Type B pancreatic cell (in vitro differentiated cells): Measurements from ENCODE around the gene MYO3B. TPM values are rescaled to one million over a fixed set of nuclear protein-coding genes. Genes with fewer than 3 reads are reported as not detected.

Experiments used
- DNase-seq: peaks from one replicate; pipeline ENCODE4 v3.0.0; 2021; ENCODE audit warnings: mixed read lengths; ENCODE audit not compliant: unreplicated experiment; ENCODE audit errors: extremely low spot score
- H3K27ac Mint-ChIP-seq: 2 replicates; pipeline ENCODE4 v1.8.0; 2021; ENCODE audit warnings: mild to moderate bottlenecking, mixed read lengths
- H3K27me3 Mint-ChIP-seq: 2 replicates; pipeline ENCODE4 v1.8.0; 2021; ENCODE audit warnings: mixed read lengths
- H3K36me3 Mint-ChIP-seq: 2 replicates; pipeline ENCODE4 v1.8.0; 2021; ENCODE audit warnings: mixed read lengths
- H3K4me1 Mint-ChIP-seq: one replicate; pipeline ENCODE4 v1.8.0; 2021; ENCODE audit warnings: mixed read lengths; ENCODE audit not compliant: unreplicated experiment
- H3K4me3 Mint-ChIP-seq: 2 replicates; pipeline ENCODE4 v1.8.0; 2021; ENCODE audit warnings: mild to moderate bottlenecking, mixed read lengths
- H3K9me3 Mint-ChIP-seq: 2 replicates; pipeline ENCODE4 v1.8.0; 2021; ENCODE audit warnings: mixed read lengths
- CTCF ChIP-seq: fragments of 200-600 bp; sonication (generic); conservative IDR thresholded peaks from 2 replicates; pipeline ENCODE4 v1.5.0; 2021; ENCODE audit warnings: antibody characterized with exemption, mild to moderate bottlenecking
- total RNA-seq: library from RNA; stranded (reverse); gene quantifications from 2 replicates; pipeline ENCODE4 v1.2.1, GENCODE V29; 2021; ENCODE audit warnings: low replicate concordance

MYO3B gene
- total RNA-seq, 1 donor from 2014 or later, result 0.46 TPM

- Mint-ChIP-seq H3K9me3 (no peaks in the 10 kb centered on the region), H3K27ac (no peak overlapping the region), H3K36me3 (no peaks in the 10 kb centered on the region), H3K27me3 (no peaks in the 10 kb centered on the region), H3K4me1 (peaks cover 9% of the 10 kb centered on the region), H3K4me3 (no peak overlapping the region)
- DNase-seq, result no peak
- no peak for TF ChIP-seq CTCF
Measured at GRCh38 chr2:170587117-170587516, 409.2 kb downstream of the MYO3B start.

GRCh38 chr2:170587922-170588321 is 410.0 kb downstream of the MYO3B start:
- DNase-seq, result no peak
- Mint-ChIP-seq H3K4me1 (peaks cover 9% of the 10 kb centered on the region), H3K27me3 (no peaks in the 10 kb centered on the region), H3K4me3 (no peak overlapping the region), H3K9me3 (no peaks in the 10 kb centered on the region), H3K27ac (no peak overlapping the region), H3K36me3 (no peaks in the 10 kb centered on the region)
- TF ChIP-seq CTCF, result no peak

- DNase-seq, result no peak
- H3K9me3 Mint-ChIP-seq, result no peaks in the 10 kb centered on the region
- H3K36me3 Mint-ChIP-seq, result no peaks in the 10 kb centered on the region
- no peak overlapping the region for H3K4me3 Mint-ChIP-seq
- H3K27me3 Mint-ChIP-seq, result no peaks in the 10 kb centered on the region
- no peak for TF ChIP-seq CTCF
- no peak overlapping the region for H3K27ac Mint-ChIP-seq
- H3K4me1 Mint-ChIP-seq, result peaks cover 9% of the 10 kb centered on the region
Measured at GRCh38 chr2:170588729-170589128, 410.8 kb downstream of the MYO3B start.

GRCh38 chr2:170596576-170596975 is 418.6 kb downstream of the MYO3B start:
- H3K4me1 Mint-ChIP-seq, result no peaks in the 10 kb centered on the region
- no peaks in the 10 kb centered on the region for H3K9me3 Mint-ChIP-seq
- H3K36me3 Mint-ChIP-seq, result no peaks in the 10 kb centered on the region
- no peak for DNase-seq
- peaks cover 5% of the 10 kb centered on the region for H3K27me3 Mint-ChIP-seq
- H3K27ac Mint-ChIP-seq, result no peak overlapping the region
- H3K4me3 Mint-ChIP-seq, result no peak overlapping the region
- TF ChIP-seq CTCF, result no peak

GRCh38 chr2:170598067-170598395 is 420.1 kb downstream of the MYO3B start:
- H3K27ac Mint-ChIP-seq, result no peak overlapping the region
- no peak for DNase-seq
- no peaks in the 10 kb centered on the region for H3K4me1 Mint-ChIP-seq
- H3K36me3 Mint-ChIP-seq, result no peaks in the 10 kb centered on the region
- peaks cover 5% of the 10 kb centered on the region for H3K27me3 Mint-ChIP-seq
- H3K4me3 Mint-ChIP-seq, result no peak overlapping the region
- TF ChIP-seq CTCF, result no peak
- no peaks in the 10 kb centered on the region for H3K9me3 Mint-ChIP-seq

GRCh38 chr2:170601489-170601888 is 423.5 kb downstream of the MYO3B start:
- H3K9me3 Mint-ChIP-seq, result no peaks in the 10 kb centered on the region
- no peaks in the 10 kb centered on the region for H3K36me3 Mint-ChIP-seq
- no peak for TF ChIP-seq CTCF
- no peak for DNase-seq
- no peak overlapping the region for H3K27ac Mint-ChIP-seq
- no peak overlapping the region for H3K4me3 Mint-ChIP-seq
- no peaks in the 10 kb centered on the region for H3K4me1 Mint-ChIP-seq
- peaks cover 4% of the 10 kb centered on the region for H3K27me3 Mint-ChIP-seq
